Ovary (tissue), 9 donors: Measurements from ENCODE around the gene COL18A1. TPM values are rescaled to one million over a fixed set of nuclear protein-coding genes. Genes with fewer than 3 reads are reported as not detected.

Experiments
- DNase-seq, 5 donors: peaks; one replicate each; pipeline ENCODE4 v3.0.0-alpha.2; 2019 to 2020
- H3K27ac ChIP-seq, 2 donors: fragments of 200-600 bp; one replicate each; pipeline versions ENCODE4 v1.5.1 to v1.8.0; 2019 to 2022
- H3K27me3 ChIP-seq: fragments of 200-600 bp; one replicate; pipeline ENCODE4 v1.8.0; 2022
- H3K36me3 ChIP-seq: fragments of 200-600 bp; sonication (generic); one replicate; pipeline ENCODE4 v1.5.1; 2019
- H3K4me1 ChIP-seq: one replicate; pipeline ENCODE4 v1.8.1; 2013; ENCODE audit warnings: mild to moderate bottlenecking, moderate library complexity; ENCODE audit not compliant: insufficient read depth
- H3K4me3 ChIP-seq: fragments of 200-600 bp; sonication (generic); one replicate; pipeline ENCODE4 v1.5.1; 2017
- H3K9me3 ChIP-seq, 2 donors: fragments of 200-600 bp in 1 of 2; sonication (generic) in 1 of 2; one replicate each; pipeline versions ENCODE4 v1.5.1 to v1.8.1; 2013 to 2019; ENCODE audit warnings: mild to moderate bottlenecking in 1 of 2, moderate library complexity in 1 of 2
- CTCF ChIP-seq, 3 donors: fragments of 450-650 bp in 2 of 3; fragments of 200-600 bp in 1 of 3; IDR thresholded peaks; one replicate each; pipeline versions ENCODE4 v1.5.1 to v1.8.0; 2016 to 2022; ENCODE audit warnings: antibody characterized with exemption in 3 of 3, mild to moderate bottlenecking in 1 of 3
- EP300 ChIP-seq: sonication (generic); formaldehyde crosslinking; IDR thresholded peaks from one replicate; pipeline ENCODE4 v1.6.1; 2017; ENCODE audit warnings: antibody characterized with exemption
- POLR2A ChIP-seq: fragments of 450-650 bp; IDR thresholded peaks from one replicate; pipeline ENCODE4 v1.6.1; 2017; ENCODE audit warnings: antibody characterized with exemption, mild to moderate bottlenecking, moderate library complexity
- WGBS, 3 donors: extraction: QIAGEN DNeasy Blood & Tissue Kit in 1 of 3; methylation state at CpG; one replicate each; pipeline versions ENCODE4 v1.1.5 to v1.1.7; 2013 to 2017; 5-methylcytosine and 5-hydroxymethylcytosine counted together
- intact Hi-C, 4 donors: fragments of 100-400 bp; cut with DNase I; formaldehyde crosslinking; loops; one replicate each; pipeline versions ENCODE4 v1.11.0 to v1.15.1; 2022 to 2023
- polyA plus RNA-seq, 2 donors: library from polyadenylated mRNA; stranded (reverse); fragments of 200-250 nt in 1 of 2; fragments of 350-450 nt in 1 of 2; fragmentation: Illumina TruSeq in 1 of 2; extraction: RNeasy Lipid Tissue Mini Kit (QIAGEN cat#74804) in 1 of 2; gene quantifications; one replicate each; pipeline ENCODE4 v1.2.3, GENCODE V29; 2013 to 2014
- total RNA-seq, 7 donors: library from RNA; depleted of rRNA in 2 of 7; stranded (reverse); fragments of >200 nt in 2 of 7; fragmentation: NEBNext Ultra II Directional in 3 of 7; extraction: Animal tissue kit (Norgen Biotek cat#: 25700) in 3 of 7; gene quantifications; one replicate each; pipeline versions ENCODE4 v1.1.0 to v1.2.4, GENCODE V29; 2016 to 2023
- donor health status: DM: no; HTN: no; CAD: no; lungs with moderate emphysema.
- donor health status: DM: no; HTN: no; CAD: no.
- donor health status: Bipolar disorder and iron deficiency.
- donor health status: DM: yes; HTN: yes; CAD: no.
- donor health status: DM: no; HTN: no; CAD: no.
- donor health status: DM: yes; HTN: yes; CAD: no.

COL18A1 gene
- total and polyA plus RNA-seq, 9 donors: 11.1 to 353 (median 268) TPM

DNA sequence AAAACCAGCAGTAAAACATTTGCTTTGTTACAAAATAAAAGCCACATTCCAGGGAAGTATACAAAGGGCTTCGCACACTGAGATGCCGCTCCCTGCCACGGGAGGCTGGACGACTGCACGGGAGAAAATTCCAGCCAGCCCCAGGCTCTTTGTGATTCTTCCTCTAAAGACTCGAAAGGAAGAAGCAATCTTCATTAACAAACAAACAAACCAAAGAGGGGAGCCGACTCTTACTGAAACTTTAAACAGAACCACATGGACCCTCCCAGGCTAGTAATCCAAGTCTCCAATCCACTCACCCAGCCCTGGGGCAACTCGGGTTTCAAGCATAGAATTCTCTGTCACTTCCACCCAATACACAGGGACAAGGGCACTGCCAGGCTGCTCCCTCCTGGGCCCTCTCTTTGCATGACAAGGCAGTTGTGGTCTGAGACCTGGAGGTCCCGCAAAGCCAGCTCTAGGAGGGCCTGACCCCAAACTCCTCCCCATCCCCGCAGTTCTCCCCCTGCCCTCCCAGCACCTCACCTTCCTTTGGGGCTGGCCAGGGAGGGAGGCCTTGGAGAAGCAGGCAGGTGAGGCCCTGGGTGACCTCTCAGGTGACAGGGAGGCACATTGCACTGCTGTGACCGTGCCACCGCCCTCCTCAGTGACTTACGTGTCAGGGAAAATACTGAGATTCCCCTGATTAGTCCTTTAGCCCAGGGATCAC, 26.6 kb upstream of the COL18A1 start:
- DNase-seq: peak in 4 of 5 donors; percentile 5 to 32 (median 18)

GRCh38 chr21:45379171-45379900, 25.6 kb upstream of the COL18A1 start:
- no peaks in the 10 kb centered on the region for H3K27me3 ChIP-seq
- no peaks in the 10 kb centered on the region for H3K9me3 ChIP-seq
- intact Hi-C loops: no loop called here
- no peak overlapping the region for H3K27ac ChIP-seq
- TF ChIP-seq CTCF (IDR thresholded peaks at IDR 0.05) (no peak), EP300 (no peak), POLR2A (no peak)
- DNase-seq: peak; percentile 6 to 31 (median 21)
- no peaks in the 10 kb centered on the region for H3K36me3 ChIP-seq
- WGBS, 3 donors: 87 to 92% (median 92%) methylated on average over 19 to 21 of the region's 21 CpGs
- H3K4me3 ChIP-seq: no peak overlapping the region
- no peaks in the 10 kb centered on the region for H3K4me1 ChIP-seq

More for the DNA sequence above, 26.6 kb upstream of the COL18A1 start:
- WGBS, 3 donors: 54 to 62% (median 60%) methylated on average over 13 of the region's 13 CpGs
- Histone ChIP-seq H3K36me3 (no peaks in the 10 kb centered on the region), H3K4me3 (no peak overlapping the region), H3K27ac (no peak overlapping the region), H3K27me3 (no peaks in the 10 kb centered on the region), H3K9me3 (no peaks in the 10 kb centered on the region), H3K4me1 (no peaks in the 10 kb centered on the region)
- TF ChIP-seq POLR2A (no peak), EP300 (no peak), CTCF (IDR thresholded peaks at IDR 0.05) (no peak)
- intact Hi-C loops: no loop called here

- no peaks in the 10 kb centered on the region for H3K27me3 ChIP-seq
- no peak overlapping the region for H3K27ac ChIP-seq
- no peaks in the 10 kb centered on the region for H3K9me3 ChIP-seq
- TF ChIP-seq EP300 (no peak), POLR2A (no peak), CTCF (IDR thresholded peaks at IDR 0.05) (no peak)
- intact Hi-C loops: loop anchor here in 2 of 4 donors (10.0 kb wide), 1 partner anchor 55 kb away; no protein-coding TSS in a partner anchor
- DNase-seq: peak in 4 of 5 donors; percentile 7 to 29 (median 16)
- H3K4me1 ChIP-seq: peaks cover 2% of the 10 kb centered on the region
- WGBS, 3 donors: 92 to 95% (median 92%) methylated on average over 23 to 35 of the region's 35 CpGs
- H3K36me3 ChIP-seq: no peaks in the 10 kb centered on the region
- no peak overlapping the region for H3K4me3 ChIP-seq
These were observed 25.0 kb upstream of the COL18A1 start for GRCh38 chr21:45379901-45380330.

DNA sequence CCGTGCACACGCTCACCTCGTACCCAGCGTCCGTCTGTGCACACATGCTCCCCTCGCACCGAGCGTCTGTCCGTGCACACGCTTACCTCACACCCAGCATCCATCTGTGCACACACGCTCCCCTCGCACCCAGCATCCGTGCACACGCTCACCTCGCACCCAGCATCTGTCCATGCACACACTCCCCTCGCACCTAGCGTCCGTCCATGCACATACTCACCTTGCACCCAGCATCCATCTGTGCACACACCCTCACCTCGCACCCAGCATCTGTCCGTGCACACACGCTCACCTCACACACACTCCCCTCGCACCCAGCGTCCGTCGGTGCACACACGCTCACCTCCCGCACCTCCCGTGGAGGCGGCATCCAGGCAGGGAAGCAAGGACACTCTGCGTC, 24.4 kb upstream of the COL18A1 start:
- no peaks in the 10 kb centered on the region for H3K27me3 ChIP-seq
- no peak for TF ChIP-seq EP300
- TF ChIP-seq POLR2A: no peak
- no peak for TF ChIP-seq CTCF (IDR thresholded peaks at IDR 0.05)
- DNase-seq: peak; percentile 7 to 33 (median 20)
- H3K4me1 ChIP-seq: peaks cover 7% of the 10 kb centered on the region
- no peak overlapping the region for H3K27ac ChIP-seq
- no peaks in the 10 kb centered on the region for H3K36me3 ChIP-seq
- intact Hi-C loops: loop anchor here in 2 of 4 donors (10.0 kb wide), 1 partner anchor 54 kb away; no protein-coding TSS in a partner anchor
- 94 to 95% (median 95%) methylated on average over 30 of the region's 30 CpGs for WGBS, 3 donors
- H3K4me3 ChIP-seq: no peak overlapping the region
- no peaks in the 10 kb centered on the region for H3K9me3 ChIP-seq
